Thyroid gland (tissue), 4 donors: ENCODE measurements around the gene SPATS2L.

Experiments
- CTCF ChIP-seq, 6 experiments: fragments of 200-600 bp in 3 of 6; fragments of 450-650 bp in 3 of 6; sonication (generic) in 3 of 6; IDR thresholded peaks; one replicate each; pipeline ENCODE4 v1.5.1; 2016 to 2019; ENCODE audit warnings: antibody characterized with exemption in 6 of 6, mild to moderate bottlenecking in 2 of 6, inconsistent platforms in 1 of 6, moderate library complexity in 1 of 6
- POLR2A ChIP-seq, 2 donors: fragments of 450-650 bp; IDR thresholded peaks; one replicate each; pipeline ENCODE4 v1.6.1; 2017; ENCODE audit warnings: antibody characterized with exemption in 2 of 2, mild to moderate bottlenecking in 2 of 2, moderate library complexity in 1 of 2

GRCh38 chr2:200415455-200415854, 109.0 kb downstream of the SPATS2L start:
- TF ChIP-seq POLR2A (IDR thresholded peaks at IDR 0.05) (no peak), CTCF (IDR thresholded peaks at IDR 0.05) (no peak)
